Sigmoid colon (tissue), 7 donors: ENCODE data around the gene FAS. TPM values are rescaled to one million over a fixed set of nuclear protein-coding genes. Genes with fewer than 3 reads are reported as not detected.

Experiments
- DNase-seq: peaks from one replicate; pipeline ENCODE4 v3.0.0-alpha.2; 2019
- H3K27ac ChIP-seq, 4 donors: fragments of 200-600 bp; sonication (generic); one replicate each; pipeline ENCODE4 v1.5.1; 2016 to 2019; ENCODE audit warnings: mild to moderate bottlenecking in 1 of 4
- H3K27me3 ChIP-seq, 3 donors: fragments of 200-600 bp; sonication (generic); one replicate each; pipeline ENCODE4 v1.5.1; 2019; ENCODE audit warnings: mild to moderate bottlenecking in 1 of 3
- H3K36me3 ChIP-seq, 4 donors: fragments of 200-600 bp; sonication (generic); one replicate each; pipeline ENCODE4 v1.5.1; 2016 to 2019
- H3K4me1 ChIP-seq, 4 donors: fragments of 200-600 bp; sonication (generic); one replicate each; pipeline ENCODE4 v1.5.1; 2017 to 2019
- H3K4me3 ChIP-seq, 4 donors: fragments of 200-600 bp; sonication (generic); one replicate each; pipeline ENCODE4 v1.5.1; 2017 to 2019; ENCODE audit warnings: mild to moderate bottlenecking in 2 of 4, moderate library complexity in 1 of 4
- H3K9me3 ChIP-seq, 4 donors: fragments of 200-600 bp in 3 of 4; sonication (generic) in 3 of 4; one replicate each; pipeline versions ENCODE4 v1.5.1 to v1.6.1; 2013 to 2019
- EP300 ChIP-seq, 4 donors: sonication (generic); formaldehyde crosslinking; IDR thresholded peaks; one replicate each; pipeline ENCODE4 v1.6.1; 2017; ENCODE audit warnings: antibody characterized with exemption in 4 of 4
- POLR2A ChIP-seq, 2 donors: fragments of 450-650 bp; IDR thresholded peaks; one replicate each; pipeline ENCODE4 v1.6.1; 2016; ENCODE audit warnings: antibody characterized with exemption in 2 of 2, mild to moderate bottlenecking in 2 of 2, moderate library complexity in 2 of 2
- POLR2AphosphoS5 ChIP-seq, 4 donors: sonication (generic); formaldehyde crosslinking; IDR thresholded peaks; one replicate each; pipeline ENCODE4 v1.6.1; 2017; ENCODE audit warnings: antibody characterized with exemption in 4 of 4
- WGBS, 2 donors: extraction: QIAGEN DNeasy Blood & Tissue Kit; methylation state at CpG; one replicate each; pipeline ENCODE4 v1.1.7; 2013; 5-methylcytosine and 5-hydroxymethylcytosine counted together
- intact Hi-C: fragments of 100-400 bp; cut with DNase I; formaldehyde crosslinking; loops from one replicate; pipeline ENCODE4 v1.15.1; 2023
- polyA plus RNA-seq, 3 donors: library from polyadenylated mRNA; stranded (reverse); fragments of 200-250 nt; gene quantifications; one replicate each; pipeline ENCODE4 v1.2.3, GENCODE V29; 2013
- total RNA-seq, 4 donors: library from RNA; depleted of rRNA; stranded (reverse); fragments of >200 nt; gene quantifications; one replicate each; pipeline ENCODE4 v1.1.0, GENCODE V29; 2016
- TF ChIP-seq, protein P1 (sequence below), 4 experiments: fragments of 450-650 bp in 3 of 4; fragments of 200-600 bp in 1 of 4; IDR thresholded peaks; one replicate each; pipeline ENCODE4 v1.5.1; 2016 to 2019; ENCODE audit warnings: antibody characterized with exemption in 4 of 4, mild to moderate bottlenecking in 3 of 4, moderate library complexity in 2 of 4
- donor health status: healthy with polysubstance abuse.
- donor health status: Bipolar disorder and iron deficiency.
- donor health status: healthy.

FAS gene
- total and polyA plus RNA-seq, 7 donors: 7.6 to 44.6 (median 18.8) TPM

DNA sequence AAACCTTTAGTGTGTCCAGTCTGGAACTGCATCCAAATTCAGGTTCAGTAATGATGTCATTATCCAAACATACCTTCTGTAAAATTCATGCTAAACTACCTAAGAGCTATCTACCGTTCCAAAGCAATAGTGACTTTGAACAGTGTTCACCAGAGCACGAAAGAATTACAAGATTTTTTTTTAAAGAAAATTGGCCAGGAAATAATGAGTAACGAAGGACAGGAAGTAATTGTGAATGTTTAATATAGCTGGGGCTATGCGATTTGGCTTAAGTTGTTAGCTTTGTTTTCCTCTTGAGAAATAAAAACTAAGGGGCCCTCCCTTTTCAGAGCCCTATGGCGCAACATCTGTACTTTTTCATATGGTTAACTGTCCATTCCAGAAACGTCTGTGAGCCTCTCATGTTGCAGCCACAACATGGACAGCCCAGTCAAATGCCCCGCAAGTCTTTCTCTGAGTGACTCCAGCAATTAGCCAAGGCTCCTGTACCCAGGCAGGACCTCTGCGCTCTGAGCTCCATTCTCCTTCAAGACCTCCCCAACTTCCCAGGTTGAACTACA, 694 bp upstream of the FAS start:
- peak; percentile 43 to 61 (median 54) for TF ChIP-seq POLR2AphosphoS5 (IDR thresholded peaks at IDR 0.05)
- TF ChIP-seq EP300 (IDR thresholded peaks at IDR 0.05): no peak
- intact Hi-C loops: loop anchor here (1.0 to 5.0 kb wide), 2 partner anchors 55 to 153 kb away; no protein-coding TSS in a partner anchor
- 3 to 22% methylated on average over 8 of the region's 8 CpGs for WGBS, 2 donors
- Histone ChIP-seq H3K9me3 (no peaks in the 10 kb centered on the region), H3K4me1 (peaks cover 0 to 62% (median 35%) of the 10 kb centered on the region in 4 donors), H3K4me3 (peak overlapping the region; percentile 72 to 88 (median 78)), H3K27me3 (no peaks in the 10 kb centered on the region), H3K27ac (peak overlapping the region; percentile 87 to 98 (median 93)), H3K36me3 (no peaks in the 10 kb centered on the region)
- peak; percentile 77 for DNase-seq

DNA sequence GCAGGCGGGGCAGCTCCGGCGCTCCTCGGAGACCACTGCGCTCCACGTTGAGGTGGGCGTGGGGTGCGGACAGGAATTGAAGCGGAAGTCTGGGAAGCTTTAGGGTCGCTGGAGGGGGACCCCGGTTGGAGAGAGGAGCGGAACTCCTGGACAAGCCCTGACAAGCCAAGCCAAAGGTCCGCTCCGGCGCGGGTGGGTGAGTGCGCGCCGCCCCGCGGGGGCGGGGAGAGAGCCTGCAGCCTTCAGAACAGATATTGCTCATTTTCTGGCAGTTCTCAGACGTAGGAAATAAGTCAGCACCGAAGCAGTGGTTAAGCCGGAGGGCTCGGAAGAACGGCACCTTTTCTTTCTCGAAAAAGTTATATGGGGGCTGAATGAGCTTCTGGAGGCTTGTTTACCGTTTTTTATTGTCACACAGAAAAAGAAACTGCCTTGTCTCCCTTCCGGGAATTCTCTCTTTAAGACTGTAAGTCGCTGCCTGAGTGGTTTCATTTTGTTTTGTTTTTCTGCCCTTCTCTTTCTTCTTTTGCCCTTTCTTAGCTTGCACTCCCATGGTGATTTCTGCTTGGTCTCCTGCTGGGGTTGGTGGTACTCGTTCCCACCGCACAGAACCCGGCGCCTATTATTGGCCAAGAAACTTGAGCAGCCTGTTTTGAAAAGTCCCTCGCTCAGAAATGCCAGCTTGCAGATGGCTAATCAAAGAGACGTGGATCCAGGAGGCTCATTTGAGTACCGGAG, 732 bp downstream of the FAS start:
- Histone ChIP-seq H3K4me1 (peaks cover 0 to 61% (median 27%) of the 10 kb centered on the region in 4 donors), H3K27ac (peak overlapping the region; percentile 87 to 98 (median 93)), H3K27me3 (no peaks in the 10 kb centered on the region), H3K9me3 (no peaks in the 10 kb centered on the region), H3K36me3 (no peaks in the 10 kb centered on the region), H3K4me3 (peak overlapping the region; percentile 72 to 88 (median 78))
- peak; percentile 90 for DNase-seq
- 0% methylated on average over 38 of the region's 38 CpGs for WGBS, 2 donors
- intact Hi-C loops: loop anchor here (5.0 kb wide), 1 partner anchor 154 kb away; no protein-coding TSS in a partner anchor
- peak; percentile 62 to 76 (median 71) for TF ChIP-seq POLR2AphosphoS5 (IDR thresholded peaks at IDR 0.05)
- TF ChIP-seq EP300 (IDR thresholded peaks at IDR 0.05): no peak
- peak in 1 of 2 donors; percentile 47 for TF ChIP-seq POLR2A (IDR thresholded peaks at IDR 0.05)
- TF ChIP-seq, protein P1, sequence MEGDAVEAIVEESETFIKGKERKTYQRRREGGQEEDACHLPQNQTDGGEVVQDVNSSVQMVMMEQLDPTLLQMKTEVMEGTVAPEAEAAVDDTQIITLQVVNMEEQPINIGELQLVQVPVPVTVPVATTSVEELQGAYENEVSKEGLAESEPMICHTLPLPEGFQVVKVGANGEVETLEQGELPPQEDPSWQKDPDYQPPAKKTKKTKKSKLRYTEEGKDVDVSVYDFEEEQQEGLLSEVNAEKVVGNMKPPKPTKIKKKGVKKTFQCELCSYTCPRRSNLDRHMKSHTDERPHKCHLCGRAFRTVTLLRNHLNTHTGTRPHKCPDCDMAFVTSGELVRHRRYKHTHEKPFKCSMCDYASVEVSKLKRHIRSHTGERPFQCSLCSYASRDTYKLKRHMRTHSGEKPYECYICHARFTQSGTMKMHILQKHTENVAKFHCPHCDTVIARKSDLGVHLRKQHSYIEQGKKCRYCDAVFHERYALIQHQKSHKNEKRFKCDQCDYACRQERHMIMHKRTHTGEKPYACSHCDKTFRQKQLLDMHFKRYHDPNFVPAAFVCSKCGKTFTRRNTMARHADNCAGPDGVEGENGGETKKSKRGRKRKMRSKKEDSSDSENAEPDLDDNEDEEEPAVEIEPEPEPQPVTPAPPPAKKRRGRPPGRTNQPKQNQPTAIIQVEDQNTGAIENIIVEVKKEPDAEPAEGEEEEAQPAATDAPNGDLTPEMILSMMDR (IDR thresholded peaks at IDR 0.05): peak in 1 of 4 experiments; percentile 16

- no peak for DNase-seq
- peak overlapping the region; percentile 87 to 98 (median 93) for H3K27ac ChIP-seq
- no peaks in the 10 kb centered on the region for H3K36me3 ChIP-seq
- H3K4me1 ChIP-seq: peaks cover 0 to 55% (median 24%) of the 10 kb centered on the region in 4 donors
- intact Hi-C loops: loop anchor here (5.0 kb wide), 1 partner anchor 155 kb away; no protein-coding TSS in a partner anchor
- WGBS, 2 donors: 2 to 13% methylated on average over 6 of the region's 6 CpGs
- H3K9me3 ChIP-seq: no peaks in the 10 kb centered on the region
- H3K27me3 ChIP-seq: no peaks in the 10 kb centered on the region
- peak overlapping the region; percentile 72 to 88 (median 78) for H3K4me3 ChIP-seq
- TF ChIP-seq POLR2A (IDR thresholded peaks at IDR 0.05) (no peak), EP300 (IDR thresholded peaks at IDR 0.05) (no peak), POLR2AphosphoS5 (IDR thresholded peaks at IDR 0.05) (no peak)
- TF ChIP-seq, protein P1 (IDR thresholded peaks at IDR 0.05): no peak
Measured at GRCh38 chr10:88991899-88992320, 1.3 kb downstream of the FAS start.

DNA sequence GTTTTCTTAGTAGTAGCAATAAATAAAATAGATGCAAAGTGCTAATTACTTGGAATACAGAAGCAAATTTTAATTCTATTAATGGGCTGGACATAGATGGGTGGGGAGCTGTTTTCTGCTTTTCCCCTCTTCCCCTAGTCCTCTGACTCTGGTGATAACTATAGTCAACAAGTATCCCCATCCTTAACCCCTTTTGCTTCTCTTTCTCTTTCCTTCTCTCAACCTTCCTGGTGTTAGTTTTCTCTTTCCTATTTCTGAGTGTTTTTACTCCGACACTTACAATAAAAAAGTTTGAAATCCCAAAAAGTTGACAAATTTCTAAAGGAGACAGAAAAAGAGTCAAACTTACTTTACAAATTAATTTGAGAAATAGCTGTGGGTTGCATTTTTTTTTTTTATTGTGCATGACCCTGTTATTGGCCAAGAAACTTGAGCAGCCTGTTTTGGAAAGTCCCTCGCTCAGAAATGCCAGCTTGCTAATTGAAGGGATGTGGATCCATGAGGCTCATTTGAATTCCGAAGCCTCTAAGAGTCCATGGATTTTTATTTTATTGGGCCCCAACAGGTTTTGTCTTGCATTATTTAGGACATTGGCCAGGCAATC, 2.4 kb downstream of the FAS start:
- intact Hi-C loops: loop anchor here (5.0 kb wide), 1 partner anchor 156 kb away; no protein-coding TSS in a partner anchor
- WGBS, 2 donors: 37 to 39% methylated on average over 3 of the region's 3 CpGs
- H3K27ac ChIP-seq: peak overlapping the region; percentile 87 to 98 (median 93)
- H3K36me3 ChIP-seq: no peaks in the 10 kb centered on the region
- H3K4me3 ChIP-seq: peak overlapping the region; percentile 9 to 88 (median 72)
- no peak for DNase-seq
- TF ChIP-seq POLR2AphosphoS5 (IDR thresholded peaks at IDR 0.05) (no peak), POLR2A (IDR thresholded peaks at IDR 0.05) (no peak)
- no peaks in the 10 kb centered on the region for H3K9me3 ChIP-seq
- H3K4me1 ChIP-seq: peaks cover 0 to 47% (median 24%) of the 10 kb centered on the region in 4 donors
- H3K27me3 ChIP-seq: no peaks in the 10 kb centered on the region

GRCh38 chr10:88994019-88994418, 3.4 kb downstream of the FAS start:
- Histone ChIP-seq H3K4me1 (peaks cover 0 to 41% (median 24%) of the 10 kb centered on the region in 4 donors), H3K4me3 (peak overlapping the region in 2 of 4 donors; percentile 72 to 88), H3K9me3 (no peaks in the 10 kb centered on the region), H3K36me3 (no peaks in the 10 kb centered on the region), H3K27ac (peak overlapping the region in 3 of 4 donors; percentile 22 to 98 (median 95)), H3K27me3 (no peaks in the 10 kb centered on the region)
- intact Hi-C loops: loop anchor here (5.0 kb wide), 1 partner anchor 157 kb away; no protein-coding TSS in a partner anchor
- 19 to 52% methylated on average over 1 of the region's 1 CpG for WGBS, 2 donors
- TF ChIP-seq POLR2AphosphoS5 (IDR thresholded peaks at IDR 0.05): no peak
- TF ChIP-seq POLR2A (IDR thresholded peaks at IDR 0.05): no peak
- no peak for TF ChIP-seq EP300 (IDR thresholded peaks at IDR 0.05)
- TF ChIP-seq, protein P1 (IDR thresholded peaks at IDR 0.05): no peak
- DNase-seq: no peak
